Spleen (tissue), 7 donors: ENCODE measurements around the gene PAWR.

Experiments
- POLR2A ChIP-seq, 3 donors: fragments of 450-650 bp; IDR thresholded peaks; one replicate each; pipeline ENCODE4 v1.5.1; 2017; ENCODE audit warnings: antibody characterized with exemption in 3 of 3, mild to moderate bottlenecking in 1 of 3
- TF ChIP-seq, protein P1 (sequence below), 11 experiments: fragments of 200-600 bp in 7 of 11; fragments of 450-650 bp in 4 of 11; sonication (generic) in 4 of 11; IDR thresholded peaks in 8 of 11; conservative IDR thresholded peaks in 3 of 11; 1 replicate in 7 of 11; 2 replicates in 4 of 11; pipeline versions ENCODE4 v1.4.0 to v1.8.0; 2016 to 2021; ENCODE audit warnings: antibody characterized with exemption in 11 of 11, inconsistent platforms in 4 of 11, mild to moderate bottlenecking in 1 of 11
- donor health status: DM: no; HTN: no; CAD: no; lungs with moderate emphysema.
- donor health status: DM: no; HTN: no; CAD: no.
- donor health status: DM: no; HTN: no; CAD: no.

DNA sequence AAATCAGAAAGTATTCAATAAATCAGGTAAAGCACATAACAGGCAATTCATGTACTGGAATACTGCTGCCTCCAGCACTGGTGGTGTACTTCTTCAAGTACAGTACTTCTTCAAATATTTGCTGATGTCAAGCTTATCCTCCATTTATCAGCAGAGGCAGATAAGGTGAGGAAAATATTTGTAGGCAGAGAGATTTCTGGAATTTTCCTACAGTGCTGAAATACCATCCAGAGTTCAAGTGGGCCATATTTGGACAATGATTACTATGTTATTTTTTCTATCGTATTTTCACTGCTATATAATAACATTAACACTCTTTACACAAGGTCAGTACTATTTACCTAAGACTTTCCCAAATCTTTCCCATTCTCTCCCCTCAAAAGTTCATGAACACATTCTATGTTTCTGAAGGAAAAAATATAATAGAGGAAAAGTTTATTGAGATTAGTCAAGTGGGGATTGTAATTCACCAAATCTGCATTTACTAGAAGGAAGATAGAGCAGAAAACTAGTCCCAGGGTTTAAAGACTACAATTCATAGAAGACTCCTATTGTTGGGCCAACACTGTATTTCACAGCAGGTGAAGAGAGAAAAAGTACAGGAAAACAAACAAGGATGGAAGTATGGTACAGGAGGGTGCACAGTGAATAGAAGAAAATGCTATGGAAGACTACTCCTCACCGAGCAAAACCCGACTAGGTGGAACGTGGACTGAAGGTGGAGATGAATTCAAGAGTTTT, 141.1 kb downstream of the PAWR start:
- TF ChIP-seq, protein P1, sequence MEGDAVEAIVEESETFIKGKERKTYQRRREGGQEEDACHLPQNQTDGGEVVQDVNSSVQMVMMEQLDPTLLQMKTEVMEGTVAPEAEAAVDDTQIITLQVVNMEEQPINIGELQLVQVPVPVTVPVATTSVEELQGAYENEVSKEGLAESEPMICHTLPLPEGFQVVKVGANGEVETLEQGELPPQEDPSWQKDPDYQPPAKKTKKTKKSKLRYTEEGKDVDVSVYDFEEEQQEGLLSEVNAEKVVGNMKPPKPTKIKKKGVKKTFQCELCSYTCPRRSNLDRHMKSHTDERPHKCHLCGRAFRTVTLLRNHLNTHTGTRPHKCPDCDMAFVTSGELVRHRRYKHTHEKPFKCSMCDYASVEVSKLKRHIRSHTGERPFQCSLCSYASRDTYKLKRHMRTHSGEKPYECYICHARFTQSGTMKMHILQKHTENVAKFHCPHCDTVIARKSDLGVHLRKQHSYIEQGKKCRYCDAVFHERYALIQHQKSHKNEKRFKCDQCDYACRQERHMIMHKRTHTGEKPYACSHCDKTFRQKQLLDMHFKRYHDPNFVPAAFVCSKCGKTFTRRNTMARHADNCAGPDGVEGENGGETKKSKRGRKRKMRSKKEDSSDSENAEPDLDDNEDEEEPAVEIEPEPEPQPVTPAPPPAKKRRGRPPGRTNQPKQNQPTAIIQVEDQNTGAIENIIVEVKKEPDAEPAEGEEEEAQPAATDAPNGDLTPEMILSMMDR (IDR thresholded peaks at IDR 0.05 in 8 of 11, conservative IDR thresholded peaks at IDR 0.05 in 3 of 11): no peak
- TF ChIP-seq POLR2A (IDR thresholded peaks at IDR 0.05): no peak
